GM12801 (cell line): ENCODE data around the gene PTCD1.

Experiments
- TF ChIP-seq, protein P1 (sequence below): IDR thresholded peaks from one replicate; pipeline ENCODE4 v1.5.1; 2011; ENCODE audit warnings: control low read depth; ENCODE audit not compliant: insufficient read length; ENCODE audit errors: extremely low read depth

PTCD1 gene

DNA sequence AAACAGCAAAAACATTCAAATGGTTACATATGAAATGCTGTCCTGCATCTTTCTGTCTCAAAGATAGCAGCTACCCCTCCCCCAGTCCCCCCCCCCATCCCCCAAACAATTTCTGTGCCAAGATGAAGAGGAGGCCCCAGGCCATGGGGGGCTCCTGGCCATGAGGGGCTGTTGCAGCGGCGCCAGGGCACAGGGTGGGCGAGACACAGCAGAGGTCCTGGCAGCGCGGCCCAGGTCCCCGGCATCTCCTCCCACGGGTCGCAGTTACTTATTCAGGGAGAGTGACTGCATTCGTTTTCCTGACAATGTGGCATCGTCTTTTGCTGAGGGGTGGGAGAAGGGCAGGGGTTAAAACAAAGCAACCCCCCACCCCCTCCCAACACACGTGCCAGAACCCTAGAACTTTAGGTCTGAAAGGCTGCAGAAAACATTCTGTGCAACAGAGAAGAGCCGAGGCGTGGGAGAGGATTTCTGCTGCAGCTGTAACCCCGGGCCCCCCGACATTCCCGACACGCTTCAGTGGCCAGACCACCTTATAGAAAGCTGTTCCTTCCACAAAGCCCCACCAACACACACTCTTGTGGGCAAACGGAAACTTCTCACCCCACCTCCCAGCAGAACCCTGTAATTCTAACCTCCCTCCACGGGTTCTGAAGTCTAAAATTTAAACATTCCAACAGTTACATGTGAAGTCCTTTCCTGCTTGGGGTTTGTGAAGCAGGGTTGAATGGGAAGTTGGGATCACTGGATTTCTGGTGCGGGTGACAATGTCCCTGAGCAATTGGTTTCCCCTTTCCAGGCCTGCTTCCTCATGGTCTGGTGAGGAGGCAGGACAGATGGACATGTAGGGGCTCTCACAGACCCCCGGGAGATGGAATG, 41.9 kb downstream of the PTCD1 start:
- TF ChIP-seq, protein P1, sequence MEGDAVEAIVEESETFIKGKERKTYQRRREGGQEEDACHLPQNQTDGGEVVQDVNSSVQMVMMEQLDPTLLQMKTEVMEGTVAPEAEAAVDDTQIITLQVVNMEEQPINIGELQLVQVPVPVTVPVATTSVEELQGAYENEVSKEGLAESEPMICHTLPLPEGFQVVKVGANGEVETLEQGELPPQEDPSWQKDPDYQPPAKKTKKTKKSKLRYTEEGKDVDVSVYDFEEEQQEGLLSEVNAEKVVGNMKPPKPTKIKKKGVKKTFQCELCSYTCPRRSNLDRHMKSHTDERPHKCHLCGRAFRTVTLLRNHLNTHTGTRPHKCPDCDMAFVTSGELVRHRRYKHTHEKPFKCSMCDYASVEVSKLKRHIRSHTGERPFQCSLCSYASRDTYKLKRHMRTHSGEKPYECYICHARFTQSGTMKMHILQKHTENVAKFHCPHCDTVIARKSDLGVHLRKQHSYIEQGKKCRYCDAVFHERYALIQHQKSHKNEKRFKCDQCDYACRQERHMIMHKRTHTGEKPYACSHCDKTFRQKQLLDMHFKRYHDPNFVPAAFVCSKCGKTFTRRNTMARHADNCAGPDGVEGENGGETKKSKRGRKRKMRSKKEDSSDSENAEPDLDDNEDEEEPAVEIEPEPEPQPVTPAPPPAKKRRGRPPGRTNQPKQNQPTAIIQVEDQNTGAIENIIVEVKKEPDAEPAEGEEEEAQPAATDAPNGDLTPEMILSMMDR, result no peak

DNA sequence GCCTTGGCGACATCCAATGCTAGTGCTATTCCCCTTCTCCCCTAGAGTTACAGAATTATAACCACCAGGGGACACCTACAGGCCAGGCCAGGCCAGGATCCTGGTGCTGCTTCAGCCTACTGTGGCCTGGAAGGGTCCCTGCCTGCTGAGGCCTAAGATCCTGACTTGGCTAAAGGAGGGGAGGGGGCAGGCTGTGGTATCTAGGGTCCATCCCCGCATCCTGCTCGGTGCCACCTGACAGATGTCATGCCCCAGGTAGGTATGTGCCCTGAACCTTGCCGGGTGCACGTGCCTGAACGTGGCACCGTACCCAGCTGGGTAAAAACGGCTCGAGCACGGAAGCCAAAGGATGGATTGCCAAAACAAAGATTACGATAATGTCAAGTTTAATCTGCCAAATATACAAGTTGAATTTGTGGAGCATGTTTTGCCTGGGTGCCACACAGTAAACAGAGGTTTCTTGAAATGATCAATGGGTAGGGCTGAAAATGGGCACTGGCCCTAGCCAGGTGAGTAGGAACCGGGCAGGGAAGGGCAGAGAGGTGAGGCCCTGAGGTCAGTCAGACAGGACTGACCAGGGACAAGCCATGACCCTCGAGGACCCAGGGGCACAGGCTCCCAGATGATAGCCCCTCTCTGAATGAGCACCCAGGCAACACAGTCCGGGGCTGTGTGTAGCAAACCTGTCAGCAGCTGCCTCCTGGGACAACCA, 42.8 kb downstream of the PTCD1 start:
- TF ChIP-seq, protein P1, result no peak

DNA sequence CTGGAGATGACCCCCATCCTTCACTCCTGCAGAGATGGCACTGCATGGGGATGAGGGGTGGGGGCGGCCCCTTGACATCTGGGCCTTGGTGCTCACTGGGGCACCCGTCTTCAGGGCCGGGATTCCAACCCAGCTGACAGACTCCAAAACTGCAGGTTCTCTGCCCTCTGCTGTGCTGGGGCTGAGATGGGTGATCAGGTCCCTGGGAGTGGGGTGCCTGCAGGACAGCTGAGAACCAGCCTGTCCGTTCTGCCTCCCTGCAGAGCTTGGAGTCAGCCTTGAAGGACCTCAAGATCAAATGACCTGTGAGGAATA, 44.5 kb downstream of the PTCD1 start:
- TF ChIP-seq, protein P1, result no peak

DNA sequence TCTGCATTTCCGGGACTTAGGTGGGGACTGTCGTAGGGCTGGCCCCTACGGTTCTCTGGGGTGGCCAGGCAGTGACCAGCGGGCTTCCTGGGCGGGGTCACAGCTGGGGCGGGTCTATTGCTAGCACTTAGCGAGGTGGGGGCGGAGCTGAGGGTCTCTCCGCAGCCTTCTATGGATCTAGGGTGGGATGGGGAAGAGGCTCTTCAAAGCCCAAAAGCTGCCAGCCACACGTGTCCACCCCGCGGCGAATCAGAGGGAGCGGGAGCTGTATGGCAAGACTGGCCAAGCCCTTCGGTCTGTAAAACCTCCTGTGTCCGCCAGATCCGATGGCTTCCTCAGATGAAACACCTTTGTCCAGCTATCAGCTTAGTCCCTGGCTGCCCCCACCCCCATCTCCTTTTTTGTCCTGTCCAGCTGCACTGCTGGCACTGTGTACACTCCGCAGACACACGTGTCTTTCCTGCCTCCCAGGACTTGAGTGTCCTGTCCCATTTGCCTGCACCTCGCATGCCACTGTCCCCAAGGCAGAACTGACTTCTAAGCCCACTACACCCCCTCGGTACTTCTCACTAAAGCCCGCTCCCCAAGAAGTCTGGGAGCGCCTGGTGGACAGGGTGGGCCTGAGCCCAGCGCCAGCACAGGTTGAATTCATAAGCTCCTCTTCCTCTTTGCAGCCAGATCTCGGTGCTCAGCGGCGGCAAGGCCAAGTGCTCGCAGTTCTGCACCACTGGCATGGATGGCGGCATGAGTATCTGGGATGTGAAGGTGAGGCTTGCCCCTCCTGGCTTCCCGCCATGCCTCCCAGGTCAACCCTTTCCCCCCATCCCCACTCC, 45.0 kb downstream of the PTCD1 start:
- TF ChIP-seq, protein P1, result no peak

DNA sequence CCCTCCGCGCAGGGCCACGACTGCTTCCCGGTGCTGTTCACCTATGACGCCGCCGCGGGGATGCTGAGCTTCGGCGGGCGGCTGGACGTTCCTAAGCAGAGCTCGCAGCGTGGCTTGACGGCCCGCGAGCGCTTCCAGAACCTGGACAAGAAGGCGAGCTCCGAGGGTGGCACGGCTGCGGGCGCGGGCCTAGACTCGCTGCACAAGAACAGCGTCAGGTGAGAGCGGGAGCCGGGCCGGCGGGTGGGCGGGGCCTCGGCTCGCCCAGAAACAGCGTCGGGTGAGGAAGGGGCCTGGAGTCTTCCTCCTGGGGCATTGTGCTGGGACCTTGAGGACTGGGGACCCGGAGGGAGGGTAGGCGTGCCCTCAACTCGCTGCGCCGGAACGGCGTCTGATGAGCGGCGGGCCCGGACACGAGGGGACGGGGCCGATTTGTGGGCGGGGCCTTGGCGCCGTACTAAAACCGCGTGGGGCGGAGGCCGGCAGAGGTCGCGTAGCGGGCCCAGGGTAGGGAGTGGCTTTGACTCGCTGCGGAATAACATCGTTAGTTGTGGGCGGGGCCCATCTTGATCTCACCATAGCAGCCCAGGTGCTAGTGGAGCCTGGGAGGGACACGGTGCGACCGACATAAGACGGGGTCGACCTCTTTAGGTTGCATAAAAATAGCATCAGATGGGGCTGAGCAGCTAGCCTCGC, 45.8 kb downstream of the PTCD1 start:
- TF ChIP-seq, protein P1, result no peak

DNA sequence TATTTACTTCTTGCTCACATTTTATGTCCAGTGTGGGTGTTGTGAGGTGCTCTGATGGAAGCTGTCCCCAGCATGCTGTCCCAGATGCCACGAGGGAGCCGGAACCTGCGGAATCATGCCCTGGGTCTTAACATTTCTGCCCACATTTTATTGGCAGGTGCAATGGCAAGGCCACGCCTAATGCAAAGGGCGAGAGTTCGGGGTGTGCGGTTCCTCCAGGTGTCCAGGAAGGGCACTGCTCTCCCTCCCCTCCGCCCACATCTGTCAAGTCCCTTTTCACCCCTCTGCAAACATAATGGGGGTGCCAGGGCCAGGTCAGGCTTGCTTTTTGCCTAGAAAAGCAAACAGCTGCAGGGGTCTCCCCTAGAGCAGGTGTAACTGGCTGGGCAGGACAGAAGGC, 46.6 kb downstream of the PTCD1 start:
- TF ChIP-seq, protein P1, result no peak
